Measurements from ENCODE around the gene MSMP.

Gene MSMP

GRCh38 chr9:35717132-35717870 is 36.8 kb downstream of the MSMP start:
- no peak for DNase-seq

GRCh38 chr9:35716230-35716629 is 37.8 kb downstream of the MSMP start:
- DNase-seq = no peak

- DNase-seq = no peak
Observed at GRCh38 chr9:35714579-35715252, 39.4 kb downstream of the MSMP start.

- no peak for DNase-seq
Observed at GRCh38 chr9:35714123-35714522, 40.0 kb downstream of the MSMP start.

DNA sequence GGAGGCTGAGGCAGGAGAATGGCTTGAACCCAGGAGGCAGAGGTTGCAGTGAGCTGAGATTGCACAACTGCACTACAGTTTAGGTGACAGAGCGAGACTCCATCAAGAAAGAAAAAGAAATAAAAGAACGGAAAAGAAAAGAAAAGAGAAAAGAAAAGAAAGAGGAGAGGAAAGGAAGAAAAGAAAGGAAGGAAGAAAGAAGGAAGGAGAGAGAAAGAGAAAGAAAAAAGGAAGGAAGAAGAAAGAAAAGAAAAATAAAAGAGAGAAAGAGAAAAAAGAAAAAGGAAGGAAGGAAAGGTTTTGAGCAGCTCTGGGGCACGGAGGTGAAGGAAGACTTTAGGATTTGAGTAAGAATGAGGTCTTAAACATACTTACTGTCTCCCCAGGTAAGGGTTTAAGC is 40.5 kb downstream of the MSMP start:
- DNase-seq = no peak

- no peak for DNase-seq
Observed at GRCh38 chr9:35712762-35713400, 41.2 kb downstream of the MSMP start.

DNA sequence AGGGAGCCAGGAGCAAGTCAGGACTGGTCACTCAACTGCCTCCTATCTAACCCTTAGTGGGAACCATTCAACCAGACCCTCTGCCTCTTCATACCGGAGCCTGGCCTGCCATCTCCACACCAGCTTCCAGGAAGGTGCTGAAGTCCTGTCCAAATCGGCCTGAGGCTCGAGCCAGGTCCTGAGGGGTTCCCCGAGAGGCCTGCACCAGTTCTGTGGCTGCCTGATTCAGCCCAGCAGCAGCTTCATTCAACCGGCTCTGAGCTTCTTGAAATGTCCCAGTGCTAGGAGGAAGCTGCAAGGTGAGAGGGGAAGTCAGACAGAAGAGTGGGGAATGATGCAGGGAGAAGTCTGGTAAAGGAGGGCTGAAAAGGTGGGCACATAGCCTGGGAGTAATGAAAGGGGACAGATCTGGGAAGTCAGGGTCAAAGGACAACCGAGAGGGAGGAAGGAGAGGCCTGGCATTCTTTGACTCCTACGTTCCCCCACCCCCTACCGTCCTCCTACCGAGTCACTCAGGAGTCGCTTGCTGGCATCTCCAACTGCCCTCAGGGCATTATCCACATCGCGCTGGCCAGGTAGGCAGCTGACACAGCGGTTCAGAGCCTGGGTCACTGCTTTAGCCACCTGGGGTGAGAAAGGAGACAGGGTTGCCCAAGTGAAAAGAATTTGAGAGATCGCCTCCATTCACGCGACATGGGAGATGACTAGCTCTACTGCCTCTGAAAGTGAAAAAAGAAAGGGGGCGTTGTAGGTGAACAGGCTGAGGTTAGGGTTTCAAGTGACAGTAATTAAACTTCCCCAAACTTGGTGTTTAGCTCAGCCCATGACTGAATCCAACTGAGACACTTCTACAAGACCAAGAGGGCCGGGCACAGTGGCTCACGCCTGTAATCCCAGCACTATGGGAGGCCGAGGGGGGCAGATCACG is 42.3 kb downstream of the MSMP start:
- no peak for DNase-seq

- DNase-seq = no peak
Observed at GRCh38 chr9:35710818-35711500, 43.1 kb downstream of the MSMP start.

- no peak for DNase-seq
Observed at GRCh38 chr9:35708146-35708545, 45.9 kb downstream of the MSMP start.

GRCh38 chr9:35706951-35707350 is 47.1 kb downstream of the MSMP start:
- no peak for DNase-seq

DNA sequence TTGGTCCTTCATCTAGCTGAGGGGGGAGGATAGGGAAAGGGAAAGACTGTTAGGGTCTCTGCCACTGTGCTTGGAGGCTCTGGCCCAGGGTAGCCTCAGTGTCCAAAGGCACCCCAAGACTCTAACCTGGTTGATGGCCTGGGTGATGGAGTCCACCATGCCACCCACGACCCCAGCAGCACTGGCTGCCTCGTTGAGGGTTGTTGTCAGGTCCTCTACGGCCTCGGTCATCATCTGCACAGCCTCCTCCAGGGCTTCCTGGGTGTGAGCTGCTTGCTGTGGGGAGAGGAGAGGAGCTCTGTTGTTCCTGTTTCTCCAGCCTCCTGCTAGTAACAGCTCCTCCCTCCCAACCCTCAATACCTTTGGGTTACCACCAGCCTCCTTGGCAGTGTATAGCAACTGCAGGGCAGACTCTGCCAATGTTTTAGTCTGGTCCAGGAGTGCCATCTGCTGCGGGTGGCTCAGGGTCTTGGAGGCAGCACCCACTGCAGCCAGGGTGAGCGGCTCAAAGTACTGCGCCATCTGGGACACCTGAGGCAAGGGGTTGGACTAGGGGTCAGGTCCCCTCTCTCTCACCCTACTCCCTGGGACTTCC is 48.1 kb downstream of the MSMP start:
- no peak for DNase-seq

GRCh38 chr9:35705372-35705771 is 48.7 kb downstream of the MSMP start:
- no peak for DNase-seq

GRCh38 chr9:35703906-35704672 is 50.0 kb downstream of the MSMP start:
- DNase-seq = no peak
